SU-DHL-6 (cell line): ENCODE data around the gene PLEKHA5.

ENCODE experiments used
- H2AFZ ChIP-seq: fragments of 200-600 bp; sonication (generic); 2 replicates; pipeline ENCODE4 v1.6.1; 2014; ENCODE audit warnings: low read depth, mild to moderate bottlenecking, moderate library complexity, mixed read lengths, antibody characterized with exemption, low read length; ENCODE audit not compliant: severe bottlenecking
- H3F3A ChIP-seq: fragments of 200-600 bp; shearing (Covaris generic); 2 replicates; pipeline ENCODE4 v1.6.0; 2016; ENCODE audit warnings: antibody characterized with exemption, mild to moderate bottlenecking; ENCODE audit not compliant: insufficient read depth
- H3K27ac ChIP-seq: fragments of 200-600 bp; sonication (generic); 2 replicates; pipeline ENCODE4 v1.5.1; 2016; ENCODE audit warnings: low read depth, mild to moderate bottlenecking, low read length, moderate library complexity, mixed read lengths
- H3K27me3 ChIP-seq: fragments of 200-600 bp; sonication (generic), shearing (Covaris generic); 2 replicates; pipeline ENCODE4 v1.6.0; 2014; ENCODE audit warnings: mild to moderate bottlenecking, low read length
- H3K36me3 ChIP-seq: fragments of 200-600 bp; sonication (generic); 2 replicates; pipeline ENCODE4 v1.6.1; 2014; ENCODE audit warnings: mild to moderate bottlenecking, low read length, mixed read lengths
- H3K4me2 ChIP-seq: fragments of 300-600, 200-600 bp; shearing (Covaris generic), sonication (generic); 2 replicates; pipeline ENCODE4 v1.6.0; 2014; ENCODE audit warnings: low read length, low read depth, mild to moderate bottlenecking; ENCODE audit not compliant: poor library complexity, severe bottlenecking
- H3K4me3 ChIP-seq: fragments of 200-600 bp; sonication (generic); 2 replicates; pipeline ENCODE4 v1.5.1; 2014; ENCODE audit warnings: antibody characterized with exemption, low read length, mild to moderate bottlenecking, mixed read lengths; ENCODE audit not compliant: insufficient read depth, poor library complexity, severe bottlenecking
- H3K79me2 ChIP-seq: fragments of 200-600 bp; sonication (generic); 2 replicates; pipeline ENCODE4 v1.6.1; 2014; ENCODE audit warnings: mild to moderate bottlenecking, low read length, moderate library complexity; ENCODE audit not compliant: insufficient read depth
- H3K9ac ChIP-seq: fragments of 200-600 bp; sonication (generic); 2 replicates; pipeline ENCODE4 v1.7.0; 2014; ENCODE audit warnings: mild to moderate bottlenecking, low read length
- H3K9me2 ChIP-seq: fragments of 200-600 bp; sonication (generic); replicated peaks from 2 replicates; pipeline ENCODE4 v1.6.1; 2014; ENCODE audit warnings: low read length; ENCODE audit not compliant: insufficient read depth
- H3K9me3 ChIP-seq: fragments of 200-600 bp; sonication (generic); 2 replicates; pipeline ENCODE4 v1.6.1; 2014; ENCODE audit warnings: low read length, mixed read lengths; ENCODE audit not compliant: insufficient read depth
- H4K20me1 ChIP-seq: fragments of 200-600 bp; sonication (generic); 2 replicates; pipeline ENCODE4 v1.6.1; 2014; ENCODE audit warnings: low read depth, mild to moderate bottlenecking, antibody characterized with exemption, low read length, moderate library complexity, mixed read lengths
- EZH2phosphoT487 ChIP-seq: fragments of 200-600 bp; sonication (generic), shearing (Covaris generic); conservative IDR thresholded peaks from 2 replicates; pipeline ENCODE4 v1.6.1; 2018; ENCODE audit warnings: mild to moderate bottlenecking, antibody characterized with exemption, low read length, moderate library complexity, mixed read lengths
- TF ChIP-seq, protein P1 (sequence below): fragments of 200-600 bp; sonication (generic); IDR thresholded peaks from one replicate; pipeline ENCODE4 v1.5.1; 2017; ENCODE audit warnings: antibody characterized with exemption, mild to moderate bottlenecking, low read length, moderate library complexity; ENCODE audit not compliant: insufficient read depth, poor library complexity, severe bottlenecking

The PLEKHA5 gene

DNA sequence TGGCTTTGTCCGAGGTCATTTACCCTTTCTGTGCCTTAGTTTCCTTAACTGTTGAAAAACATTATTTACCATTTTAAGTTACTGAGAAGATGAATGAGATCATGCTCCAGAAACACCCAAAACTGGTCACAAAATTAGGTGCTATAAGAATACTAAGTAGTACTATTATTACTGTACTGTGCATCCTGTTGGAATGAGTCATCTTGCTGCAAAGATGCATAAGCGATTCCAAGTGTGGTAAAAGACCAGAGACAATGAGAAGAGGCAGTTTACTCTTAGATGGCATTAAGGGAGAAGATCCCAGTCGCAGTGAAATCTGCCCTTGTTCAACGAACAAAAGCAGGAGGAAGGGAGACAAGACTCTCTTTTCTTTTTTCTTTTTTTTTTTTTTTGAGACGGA lies 4.2 kb upstream of the PLEKHA5 start:
- Histone ChIP-seq H3F3A (no peaks in the 10 kb centered on the region), H3K4me3 (no peak overlapping the region), H3K27me3 (no peaks in the 10 kb centered on the region), H3K4me2 (no peak overlapping the region), H3K79me2 (no peaks in the 10 kb centered on the region), H3K9ac (no peak overlapping the region), H4K20me1 (no peaks in the 10 kb centered on the region), H3K9me2 (no peaks in the 10 kb centered on the region), H2AFZ (no peak overlapping the region), H3K36me3 (no peaks in the 10 kb centered on the region), H3K27ac (no peak overlapping the region), H3K9me3 (no peaks in the 10 kb centered on the region)
- TF ChIP-seq, protein P1, sequence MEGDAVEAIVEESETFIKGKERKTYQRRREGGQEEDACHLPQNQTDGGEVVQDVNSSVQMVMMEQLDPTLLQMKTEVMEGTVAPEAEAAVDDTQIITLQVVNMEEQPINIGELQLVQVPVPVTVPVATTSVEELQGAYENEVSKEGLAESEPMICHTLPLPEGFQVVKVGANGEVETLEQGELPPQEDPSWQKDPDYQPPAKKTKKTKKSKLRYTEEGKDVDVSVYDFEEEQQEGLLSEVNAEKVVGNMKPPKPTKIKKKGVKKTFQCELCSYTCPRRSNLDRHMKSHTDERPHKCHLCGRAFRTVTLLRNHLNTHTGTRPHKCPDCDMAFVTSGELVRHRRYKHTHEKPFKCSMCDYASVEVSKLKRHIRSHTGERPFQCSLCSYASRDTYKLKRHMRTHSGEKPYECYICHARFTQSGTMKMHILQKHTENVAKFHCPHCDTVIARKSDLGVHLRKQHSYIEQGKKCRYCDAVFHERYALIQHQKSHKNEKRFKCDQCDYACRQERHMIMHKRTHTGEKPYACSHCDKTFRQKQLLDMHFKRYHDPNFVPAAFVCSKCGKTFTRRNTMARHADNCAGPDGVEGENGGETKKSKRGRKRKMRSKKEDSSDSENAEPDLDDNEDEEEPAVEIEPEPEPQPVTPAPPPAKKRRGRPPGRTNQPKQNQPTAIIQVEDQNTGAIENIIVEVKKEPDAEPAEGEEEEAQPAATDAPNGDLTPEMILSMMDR: no peak
- TF ChIP-seq EZH2phosphoT487: no peak

DNA sequence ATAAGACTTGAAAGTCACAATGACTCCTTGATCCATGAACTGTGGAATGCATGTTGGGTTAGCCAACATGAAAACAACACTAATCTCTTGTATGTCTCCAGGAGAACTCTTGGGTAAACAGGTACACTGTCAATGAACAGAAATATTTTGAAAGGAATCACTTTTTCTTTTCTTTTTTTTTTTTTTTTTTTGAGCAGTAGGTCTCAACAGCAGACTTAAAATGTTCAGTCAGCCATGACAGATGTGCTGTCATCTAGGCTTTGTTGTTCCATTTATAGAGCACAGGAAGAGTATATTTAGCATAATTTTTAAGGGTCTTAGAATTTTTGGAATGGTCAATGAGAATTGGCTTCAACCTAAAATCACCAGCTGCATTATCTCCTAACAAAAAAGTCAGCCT lies 2.3 kb upstream of the PLEKHA5 start:
- H4K20me1 ChIP-seq: no peaks in the 10 kb centered on the region
- no peak overlapping the region for H3K27ac ChIP-seq
- no peaks in the 10 kb centered on the region for H3K9me2 ChIP-seq
- H2AFZ ChIP-seq: no peak overlapping the region
- H3K79me2 ChIP-seq: no peaks in the 10 kb centered on the region
- no peak overlapping the region for H3K9ac ChIP-seq
- H3F3A ChIP-seq: no peaks in the 10 kb centered on the region
- no peaks in the 10 kb centered on the region for H3K27me3 ChIP-seq
- H3K4me2 ChIP-seq: no peak overlapping the region
- H3K9me3 ChIP-seq: no peaks in the 10 kb centered on the region
- H3K4me3 ChIP-seq: no peak overlapping the region
- no peaks in the 10 kb centered on the region for H3K36me3 ChIP-seq
- TF ChIP-seq, protein P1: no peak
- no peak for TF ChIP-seq EZH2phosphoT487

DNA sequence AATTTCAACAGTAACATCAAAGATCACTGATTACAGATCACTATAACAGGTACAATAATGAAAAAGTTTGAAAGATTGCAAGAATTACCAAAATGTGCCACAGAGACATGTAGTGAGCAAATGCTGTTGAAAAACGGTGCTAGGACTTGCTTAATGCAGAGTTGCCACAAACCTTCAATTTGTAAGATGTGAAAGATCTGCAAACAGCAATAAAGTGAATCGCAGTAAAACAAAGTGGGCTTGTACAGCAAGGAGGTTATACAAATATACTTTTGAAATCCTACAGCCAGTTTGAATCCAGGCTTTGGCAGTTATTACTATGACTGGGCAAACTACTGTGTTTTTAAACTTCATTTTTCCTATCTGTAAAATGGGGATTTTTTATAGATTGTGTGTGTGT lies 1.0 kb upstream of the PLEKHA5 start:
- H3K9me2 ChIP-seq: no peaks in the 10 kb centered on the region
- no peaks in the 10 kb centered on the region for H3K27me3 ChIP-seq
- TF ChIP-seq, protein P1: no peak
- no peak for TF ChIP-seq EZH2phosphoT487
- no peaks in the 10 kb centered on the region for H4K20me1 ChIP-seq
- H3K4me3 ChIP-seq: no peak overlapping the region
- no peak overlapping the region for H3K9ac ChIP-seq
- H3K36me3 ChIP-seq: no peaks in the 10 kb centered on the region
- H3K27ac ChIP-seq: no peak overlapping the region
- no peak overlapping the region for H2AFZ ChIP-seq
- H3K9me3 ChIP-seq: no peaks in the 10 kb centered on the region
- no peaks in the 10 kb centered on the region for H3K79me2 ChIP-seq
- no peak overlapping the region for H3K4me2 ChIP-seq
- H3F3A ChIP-seq: no peaks in the 10 kb centered on the region

DNA sequence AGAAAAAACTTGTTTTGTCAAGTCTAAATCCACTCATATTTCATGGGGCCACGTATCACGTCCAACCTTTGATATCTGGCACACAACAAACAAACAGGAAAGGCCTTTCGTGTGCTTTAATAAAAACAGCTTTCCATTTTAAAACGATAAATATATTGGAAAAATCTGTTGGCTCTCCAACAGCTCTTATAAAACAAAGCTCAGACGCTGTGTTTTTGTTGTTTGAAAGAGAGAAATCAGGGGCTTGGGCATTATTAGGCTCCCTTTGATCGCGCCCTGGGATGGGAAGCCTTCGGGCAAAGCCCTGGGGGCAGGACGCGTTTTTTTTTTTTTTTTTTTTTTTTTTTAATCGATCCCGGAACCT lies 429 bp upstream of the PLEKHA5 start:
- no peak overlapping the region for H3K9ac ChIP-seq
- H3K9me3 ChIP-seq: no peaks in the 10 kb centered on the region
- no peak overlapping the region for H3K27ac ChIP-seq
- H3K4me3 ChIP-seq: no peak overlapping the region
- no peaks in the 10 kb centered on the region for H4K20me1 ChIP-seq
- H2AFZ ChIP-seq: no peak overlapping the region
- TF ChIP-seq, protein P1: no peak
- TF ChIP-seq EZH2phosphoT487: no peak
- no peaks in the 10 kb centered on the region for H3F3A ChIP-seq
- H3K79me2 ChIP-seq: no peaks in the 10 kb centered on the region
- H3K27me3 ChIP-seq: no peaks in the 10 kb centered on the region
- no peaks in the 10 kb centered on the region for H3K9me2 ChIP-seq
- no peak overlapping the region for H3K4me2 ChIP-seq
- no peaks in the 10 kb centered on the region for H3K36me3 ChIP-seq
